T1000 (cell line): ENCODE measurements around the gene SEMA3G.

Source experiments
- DNase-seq: peaks from one replicate; lab custom pipeline; 2025; ENCODE audit warnings: mixed read lengths; lab: John Stamatoyannopoulos, UW

SEMA3G gene

GRCh38 chr3:52394751-52395502 is 50.0 kb downstream of the SEMA3G start:
- DNase-seq, result no peak

- DNase-seq, result no peak
Observed at GRCh38 chr3:52393959-52394670, 50.8 kb downstream of the SEMA3G start.

- no peak for DNase-seq
Observed at GRCh38 chr3:52393131-52393807, 51.6 kb downstream of the SEMA3G start.

- no peak for DNase-seq
Observed at GRCh38 chr3:52392216-52392930, 52.5 kb downstream of the SEMA3G start.

- DNase-seq, result no peak
Observed at GRCh38 chr3:52391096-52391495, 53.8 kb downstream of the SEMA3G start.

GRCh38 chr3:52388933-52389332 is 56.0 kb downstream of the SEMA3G start:
- DNase-seq, result no peak

- DNase-seq, result no peak
Observed at GRCh38 chr3:52388348-52388821, 56.5 kb downstream of the SEMA3G start.

GRCh38 chr3:52387481-52387880 is 57.4 kb downstream of the SEMA3G start:
- DNase-seq, result no peak

GRCh38 chr3:52385157-52385556 is 59.7 kb downstream of the SEMA3G start:
- no peak for DNase-seq

- no peak for DNase-seq
Observed at GRCh38 chr3:52384019-52384761, 60.7 kb downstream of the SEMA3G start.

- DNase-seq, result no peak
Observed at GRCh38 chr3:52383446-52383845, 61.5 kb downstream of the SEMA3G start.
